GM19351 (cell line): ENCODE measurements around the gene FAAP100.

ENCODE experiments used
- ATAC-seq: cut with Tn5 transposase; IDR thresholded peaks from one replicate; pipeline ENCODE4 v1.9.1; 2021; ENCODE audit warnings: mild to moderate bottlenecking, moderate library complexity; ENCODE audit not compliant: unreplicated experiment

The FAAP100 gene

DNA sequence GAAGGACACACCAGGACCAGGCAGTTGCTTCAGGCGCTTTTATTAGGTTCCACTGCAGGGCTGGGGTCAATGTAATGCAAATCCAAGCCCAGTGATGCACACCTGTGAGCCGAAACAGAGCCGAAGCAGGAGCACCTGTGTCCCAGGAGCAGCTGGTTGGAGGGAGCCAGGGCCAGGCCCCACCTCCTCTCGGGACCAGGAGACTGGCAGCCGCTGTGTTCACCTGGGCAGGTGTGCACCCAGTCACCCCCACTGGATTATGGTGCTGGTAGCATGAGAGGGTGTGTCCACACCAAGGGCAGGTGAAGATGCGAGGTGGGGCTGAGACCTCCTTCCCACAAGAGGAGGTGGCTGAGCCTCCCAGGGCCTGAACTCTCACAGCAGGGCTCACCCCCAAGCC lies 4.7 kb upstream of the FAAP100 start:
- ATAC-seq: no peak

GRCh38 chr17:81556175-81556691 lies 4.1 kb upstream of the FAAP100 start:
- ATAC-seq: no peak

- no peak for ATAC-seq
Measured at GRCh38 chr17:81553616-81554181, 1.5 kb upstream of the FAAP100 start.

GRCh38 chr17:81553018-81553615 lies 964 bp upstream of the FAAP100 start:
- peak; percentile 44 for ATAC-seq

GRCh38 chr17:81551458-81552243 lies 502 bp downstream of the FAAP100 start:
- no peak for ATAC-seq

GRCh38 chr17:81550830-81551457 lies 1.2 kb downstream of the FAAP100 start:
- no peak for ATAC-seq

DNA sequence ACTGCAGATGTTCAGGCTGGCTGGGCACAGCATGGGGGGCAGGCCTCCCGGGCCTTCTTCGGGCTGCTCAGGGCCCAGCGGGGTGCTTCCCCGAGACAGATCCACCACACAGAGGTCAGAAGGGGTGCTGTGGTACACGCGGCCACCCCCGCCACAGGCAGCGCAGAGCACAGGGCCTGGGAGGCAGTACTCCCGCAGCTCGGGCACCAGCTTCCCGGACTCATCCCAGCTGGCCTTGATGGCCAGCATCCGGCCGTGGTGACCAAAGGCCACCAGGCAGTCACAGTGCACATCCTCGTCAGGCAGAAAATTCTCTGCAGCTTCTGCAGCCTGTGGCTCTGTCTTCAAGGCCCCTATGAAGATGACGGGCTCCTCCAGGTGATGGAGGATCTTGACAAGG lies 1.9 kb downstream of the FAAP100 start:
- no peak for ATAC-seq

GRCh38 chr17:81549826-81550225 lies 2.3 kb downstream of the FAAP100 start:
- no peak for ATAC-seq

DNA sequence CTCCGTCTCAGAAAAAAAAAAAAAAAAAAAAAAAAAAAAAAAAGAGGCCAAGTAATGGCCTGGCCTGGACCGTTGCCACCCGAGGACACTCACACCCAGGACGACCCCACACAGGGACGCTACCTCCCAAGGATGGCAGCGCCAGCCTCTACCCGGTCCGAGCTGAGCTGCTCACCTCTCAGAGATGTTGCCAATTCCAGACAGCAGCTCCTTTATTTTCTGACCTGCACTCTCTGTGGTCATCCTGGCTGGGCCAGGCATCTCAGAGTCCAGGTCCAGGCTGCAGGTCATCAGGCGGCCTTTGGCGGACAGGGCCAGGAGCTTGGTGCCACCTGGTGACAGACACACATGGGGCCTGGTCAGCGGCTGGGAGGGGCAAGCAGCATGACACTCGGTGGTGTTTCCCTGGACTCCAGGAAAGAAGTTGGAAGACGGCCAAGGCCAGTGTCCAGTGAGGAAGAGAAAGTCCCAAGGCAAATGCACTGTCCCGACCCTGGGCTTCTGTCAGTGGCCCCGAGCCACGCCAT lies 3.1 kb downstream of the FAAP100 start:
- ATAC-seq: no peak

DNA sequence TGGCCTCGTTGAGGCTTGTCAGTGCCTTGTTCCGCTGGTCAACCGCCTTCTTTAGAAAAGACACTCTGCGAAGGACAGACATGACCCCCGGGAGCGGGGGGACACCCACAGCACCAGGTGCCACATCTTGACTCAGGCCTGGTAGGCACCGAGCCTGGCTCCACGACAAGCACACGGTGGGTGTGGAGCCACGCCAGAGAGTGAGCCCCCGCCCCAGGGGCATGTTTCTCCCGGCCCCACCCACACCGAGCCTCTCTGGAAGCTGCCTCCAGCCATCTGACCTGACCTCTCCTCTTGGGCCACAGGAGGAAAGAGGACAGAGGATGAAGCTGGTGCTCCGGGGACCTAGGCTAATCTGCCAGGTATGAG lies 4.6 kb downstream of the FAAP100 start:
- no peak for ATAC-seq

DNA sequence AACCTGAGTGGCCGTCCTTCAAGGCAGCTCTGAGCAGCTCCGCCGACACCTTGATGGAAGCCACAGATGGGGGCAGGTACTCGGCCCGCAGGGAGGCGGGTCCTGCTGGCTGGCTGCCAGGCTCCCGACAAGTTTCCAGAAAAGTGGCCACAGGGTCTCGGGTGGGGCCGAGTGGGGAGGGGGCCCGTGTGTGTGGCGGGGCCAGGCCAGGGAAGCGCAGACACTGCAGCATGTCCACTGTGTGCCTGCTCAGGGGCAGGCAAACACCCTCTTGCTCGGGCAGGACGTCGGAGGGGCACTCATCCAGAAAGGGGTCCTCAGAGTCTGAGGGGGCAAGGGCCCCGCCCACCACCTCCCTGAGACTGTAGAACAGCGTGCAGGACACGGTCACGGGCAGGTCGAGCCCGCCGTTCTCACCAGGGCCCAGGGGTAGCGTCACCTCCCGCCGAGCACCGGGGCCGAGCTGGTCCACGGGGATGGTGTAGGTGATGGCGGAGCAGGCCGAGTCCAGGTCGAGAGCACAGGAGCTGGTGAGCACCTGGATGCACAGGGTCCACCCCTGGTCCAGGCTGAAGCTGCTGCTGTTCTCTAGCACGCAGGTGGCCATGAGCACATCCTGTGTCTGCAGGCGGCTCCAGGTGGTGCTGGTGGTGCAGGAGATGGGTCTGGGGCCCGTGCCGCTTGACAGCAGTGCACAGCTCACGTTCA lies 5.1 kb downstream of the FAAP100 start:
- no peak for ATAC-seq

- no peak for ATAC-seq
Measured at GRCh38 chr17:81545160-81545949, 6.8 kb downstream of the FAAP100 start.

DNA sequence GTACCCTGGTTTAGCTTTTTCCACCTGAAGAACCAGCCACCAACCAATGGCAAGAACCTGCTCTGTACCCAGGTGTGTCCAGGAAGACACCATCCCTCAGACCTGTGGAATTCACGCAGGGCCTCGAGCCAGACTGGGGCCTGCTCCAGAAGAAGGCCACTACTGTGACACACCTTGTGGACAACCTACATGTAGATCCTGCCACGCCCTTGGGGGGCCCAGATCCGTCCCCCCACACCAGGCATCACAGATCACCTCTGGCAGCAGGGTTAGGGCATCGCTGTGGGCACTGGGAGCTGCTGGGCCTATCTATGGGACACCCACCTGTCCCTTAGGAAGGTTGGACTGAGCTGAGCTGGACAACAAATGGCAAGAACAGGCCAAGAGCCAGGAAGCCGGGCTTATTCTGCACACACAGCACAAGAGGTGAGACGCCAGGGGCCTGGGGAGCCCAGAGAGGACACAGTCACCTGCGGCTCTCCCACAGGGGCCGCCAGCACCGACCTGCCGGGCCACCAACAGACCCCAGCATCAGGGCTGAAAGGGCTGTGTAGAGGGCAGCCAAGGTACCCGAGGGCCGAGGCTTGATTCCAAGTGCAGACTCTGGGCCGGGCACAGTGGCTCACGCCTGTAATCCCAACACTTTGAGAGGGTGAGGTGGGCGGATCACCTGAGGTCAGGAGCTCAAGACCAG lies 7.7 kb downstream of the FAAP100 start:
- no peak for ATAC-seq

DNA sequence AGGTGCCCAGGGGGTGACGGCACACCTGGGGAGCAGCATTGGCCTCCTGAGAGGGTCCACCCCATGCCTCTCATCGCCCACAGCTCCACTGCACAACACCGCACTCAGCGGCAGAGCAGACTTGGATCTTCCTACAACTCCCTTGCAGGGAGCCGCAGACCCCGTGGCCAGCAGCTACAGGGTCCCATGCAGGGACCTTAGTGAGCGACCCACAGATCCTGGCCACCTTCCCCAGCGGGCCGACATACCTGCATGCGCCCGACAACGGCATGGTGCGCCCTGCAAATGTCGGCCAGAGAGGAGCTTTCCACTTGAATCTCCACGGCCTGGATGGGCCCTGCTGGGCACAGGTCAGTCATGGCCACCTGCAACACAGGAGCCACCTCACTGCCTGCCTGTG lies 8.4 kb downstream of the FAAP100 start:
- no peak for ATAC-seq

- ATAC-seq: no peak
Measured at GRCh38 chr17:81543339-81543675, 8.8 kb downstream of the FAAP100 start.

DNA sequence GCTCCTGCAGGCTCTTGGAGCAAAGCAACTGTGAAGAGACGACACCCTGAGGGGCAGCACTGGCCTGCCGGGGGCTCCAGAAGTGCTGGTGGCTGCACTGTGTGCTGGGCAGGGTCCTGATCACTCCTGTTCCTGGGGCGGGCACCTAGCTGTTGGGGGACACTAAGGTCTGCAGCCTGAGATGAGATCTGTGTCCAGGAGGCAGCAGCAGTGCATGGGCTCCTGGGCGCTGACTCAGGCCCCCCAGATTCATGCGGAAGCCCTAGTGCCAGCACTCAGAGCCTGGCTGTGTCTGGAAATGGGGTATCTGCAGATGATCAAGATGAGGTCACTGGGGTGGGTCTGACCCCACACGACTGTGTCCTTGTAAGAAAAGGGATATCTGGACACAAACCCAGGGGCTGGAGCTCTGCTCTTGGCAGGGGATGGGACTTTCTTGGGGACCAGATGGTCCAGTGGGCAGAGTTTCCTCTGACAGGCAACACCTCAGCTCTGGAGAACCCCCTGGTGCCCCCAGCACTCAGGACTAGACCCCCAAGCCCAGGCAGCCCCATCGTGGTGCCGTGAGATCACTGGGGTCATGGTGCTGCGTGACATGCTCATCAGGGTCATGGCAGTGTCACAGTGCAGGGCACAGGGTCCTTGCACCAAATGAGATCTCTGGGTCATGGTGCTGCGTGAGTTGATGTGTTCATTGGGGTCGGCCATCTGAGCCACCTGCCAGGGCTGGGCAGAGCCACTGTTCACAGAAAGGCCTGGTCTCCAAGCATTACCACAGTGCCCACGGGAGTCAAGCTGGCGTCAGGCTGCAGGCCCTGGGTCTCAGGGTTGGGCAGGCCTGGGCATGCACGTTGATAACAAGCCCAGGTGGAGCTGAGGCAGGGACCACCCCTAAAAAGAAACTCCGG lies 9.5 kb downstream of the FAAP100 start:
- ATAC-seq: no peak

DNA sequence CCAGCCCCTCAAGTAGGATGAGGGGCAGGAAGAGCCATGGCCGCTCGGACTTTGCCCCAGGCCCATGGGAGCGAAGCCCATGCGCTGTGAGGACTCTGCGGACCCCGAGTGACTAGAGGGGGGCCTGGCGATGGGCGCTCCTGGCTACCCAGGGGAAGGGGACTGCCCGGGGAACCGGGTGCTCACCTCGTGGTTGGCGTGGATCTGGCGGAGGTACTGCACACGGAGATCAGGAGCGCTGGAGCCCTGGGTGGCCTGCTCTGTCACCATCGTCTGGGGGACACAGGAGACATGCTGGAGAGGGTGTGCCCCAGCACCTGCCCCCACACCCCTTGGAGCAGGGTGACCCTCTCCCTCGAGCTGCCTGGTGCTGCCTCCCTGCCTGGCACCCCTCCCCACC lies 11.0 kb downstream of the FAAP100 start:
- no peak for ATAC-seq

- ATAC-seq: no peak
Measured at GRCh38 chr17:81540676-81541027, 11.5 kb downstream of the FAAP100 start.
